Colonic mucosa (tissue), 4 donors: ENCODE results near the gene ZNF384. TPM values are rescaled to one million over a fixed set of nuclear protein-coding genes. Genes with fewer than 3 reads are reported as not detected.
A peak's percentile ranks its signal among the peaks of the same experiment; 100 is the strongest.

Experiments used
- DNase-seq: peaks from one replicate; pipeline ENCODE4 v3.0.0-alpha.2; 2020
- H3K27ac ChIP-seq: fragments of 200-600 bp; one replicate; pipeline ENCODE4 v1.8.0; 2021
- H3K27me3 ChIP-seq: fragments of 200-600 bp; one replicate; pipeline ENCODE4 v1.8.0; 2021
- H3K36me3 ChIP-seq: fragments of 200-600 bp; one replicate; pipeline ENCODE4 v1.8.0; 2021
- H3K4me1 ChIP-seq: fragments of 200-600 bp; one replicate; pipeline ENCODE4 v1.8.0; 2021; ENCODE audit warnings: mild to moderate bottlenecking
- H3K4me3 ChIP-seq: fragments of 200-600 bp; one replicate; pipeline ENCODE4 v1.8.0; 2021
- H3K9ac ChIP-seq, 2 donors: one replicate each; pipeline ENCODE4 v1.7.0; 2013; ENCODE audit warnings: control low read depth in 2 of 2, low read depth in 2 of 2, low read length in 2 of 2
- H3K9me3 ChIP-seq: fragments of 200-600 bp; one replicate; pipeline ENCODE4 v1.8.0; 2021
- intact Hi-C: fragments of 100-400 bp; cut with DNase I; formaldehyde crosslinking; loops from one replicate; pipeline ENCODE4 v1.14.1; 2022
- total RNA-seq, 2 donors: library from RNA; stranded (reverse); fragmentation: NEBNext Ultra II Directional in 1 of 2; extraction: Animal tissue kit (Norgen Biotek cat#: 25700) in 1 of 2; gene quantifications; one replicate each; pipeline ENCODE4 v1.2.1, GENCODE V29; 2021
- TF ChIP-seq, protein P1 (sequence below): fragments of 200-600 bp; IDR thresholded peaks from one replicate; pipeline ENCODE4 v1.8.0; 2022; ENCODE audit warnings: antibody characterized with exemption, mild to moderate bottlenecking
- donor health status: healthy.
- donor health status: DM: no; HTN: no; CAD: no.
- donor health status: DM: no; HTN: no; CAD: no.

ZNF384 gene
- total RNA-seq, 2 donors from 2014 or later: 50.0 to 53.6 TPM

- TF ChIP-seq, protein P1, sequence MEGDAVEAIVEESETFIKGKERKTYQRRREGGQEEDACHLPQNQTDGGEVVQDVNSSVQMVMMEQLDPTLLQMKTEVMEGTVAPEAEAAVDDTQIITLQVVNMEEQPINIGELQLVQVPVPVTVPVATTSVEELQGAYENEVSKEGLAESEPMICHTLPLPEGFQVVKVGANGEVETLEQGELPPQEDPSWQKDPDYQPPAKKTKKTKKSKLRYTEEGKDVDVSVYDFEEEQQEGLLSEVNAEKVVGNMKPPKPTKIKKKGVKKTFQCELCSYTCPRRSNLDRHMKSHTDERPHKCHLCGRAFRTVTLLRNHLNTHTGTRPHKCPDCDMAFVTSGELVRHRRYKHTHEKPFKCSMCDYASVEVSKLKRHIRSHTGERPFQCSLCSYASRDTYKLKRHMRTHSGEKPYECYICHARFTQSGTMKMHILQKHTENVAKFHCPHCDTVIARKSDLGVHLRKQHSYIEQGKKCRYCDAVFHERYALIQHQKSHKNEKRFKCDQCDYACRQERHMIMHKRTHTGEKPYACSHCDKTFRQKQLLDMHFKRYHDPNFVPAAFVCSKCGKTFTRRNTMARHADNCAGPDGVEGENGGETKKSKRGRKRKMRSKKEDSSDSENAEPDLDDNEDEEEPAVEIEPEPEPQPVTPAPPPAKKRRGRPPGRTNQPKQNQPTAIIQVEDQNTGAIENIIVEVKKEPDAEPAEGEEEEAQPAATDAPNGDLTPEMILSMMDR: no peak
- intact Hi-C loops: loop anchor here (5.0 kb wide), 1 partner anchor 57 kb away; the partner anchor contains the start of gene COPS7A
- Histone ChIP-seq H3K27ac (no peak overlapping the region), H3K36me3 (peaks cover 24% of the 10 kb centered on the region), H3K9ac (no peak overlapping the region), H3K9me3 (no peaks in the 10 kb centered on the region), H3K4me3 (no peak overlapping the region), H3K27me3 (no peaks in the 10 kb centered on the region), H3K4me1 (no peaks in the 10 kb centered on the region)
- DNase-seq: no peak
Measured at GRCh38 chr12:6664902-6665301, 24.3 kb downstream of the ZNF384 start.

GRCh38 chr12:6662906-6663742 lies 26.1 kb downstream of the ZNF384 start, which contains the start of gene ING4:
TSS of gene ING4 (minus strand) at chr12:6663119. CDS start at chr12:6663101, 18 bp downstream.
- Histone ChIP-seq H3K27ac (peak within 1 kb of the TSS; percentile 45), H3K36me3 (peaks cover 12% of the 10 kb centered on the region), H3K4me3 (peak within 1 kb of the TSS; percentile 69), H3K9me3 (no peaks in the 10 kb centered on the region), H3K4me1 (no peaks in the 10 kb centered on the region), H3K27me3 (no peaks in the 10 kb centered on the region), H3K9ac (peak within 1 kb of the TSS; percentile 28 to 83)
- intact Hi-C loops: loop anchor here (5.0 kb wide), 1 partner anchor 59 kb away; the partner anchor contains the start of gene COPS7A
- TF ChIP-seq, protein P1: no peak
- DNase-seq: peak; percentile 97

DNA sequence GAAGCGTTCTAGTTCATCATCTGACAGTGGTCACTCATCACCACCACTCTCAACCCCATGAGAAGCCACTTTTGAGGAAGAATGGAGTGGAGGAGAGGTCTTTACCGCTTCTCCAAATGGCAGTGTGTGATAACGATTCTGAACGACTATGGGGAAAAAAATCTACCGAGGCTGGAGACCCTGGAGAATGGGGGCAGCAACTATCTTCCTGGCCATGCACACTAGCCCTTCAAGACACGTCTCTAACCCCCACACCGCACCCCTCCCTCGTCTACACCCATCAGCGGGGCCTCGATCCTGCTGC lies 26.6 kb downstream of the ZNF384 start:
- Histone ChIP-seq H3K27ac (peak overlapping the region; percentile 32), H3K4me1 (no peaks in the 10 kb centered on the region), H3K9ac (peak overlapping the region; percentile 28 to 83), H3K4me3 (peak overlapping the region; percentile 69), H3K9me3 (no peaks in the 10 kb centered on the region), H3K27me3 (no peaks in the 10 kb centered on the region), H3K36me3 (peaks cover 7% of the 10 kb centered on the region)
- TF ChIP-seq, protein P1: no peak
- no peak for DNase-seq
- intact Hi-C loops: loop anchor here (5.0 kb wide), 1 partner anchor 60 kb away; the partner anchor contains the start of gene COPS7A

GRCh38 chr12:6653987-6654386 lies 35.2 kb downstream of the ZNF384 start:
- DNase-seq: no peak
- Histone ChIP-seq H3K9me3 (no peaks in the 10 kb centered on the region), H3K36me3 (peaks cover 8% of the 10 kb centered on the region), H3K4me3 (no peak overlapping the region), H3K9ac (no peak overlapping the region), H3K27ac (no peak overlapping the region), H3K27me3 (no peaks in the 10 kb centered on the region), H3K4me1 (no peaks in the 10 kb centered on the region)
- TF ChIP-seq, protein P1: no peak
- intact Hi-C loops: no loop called here

DNA sequence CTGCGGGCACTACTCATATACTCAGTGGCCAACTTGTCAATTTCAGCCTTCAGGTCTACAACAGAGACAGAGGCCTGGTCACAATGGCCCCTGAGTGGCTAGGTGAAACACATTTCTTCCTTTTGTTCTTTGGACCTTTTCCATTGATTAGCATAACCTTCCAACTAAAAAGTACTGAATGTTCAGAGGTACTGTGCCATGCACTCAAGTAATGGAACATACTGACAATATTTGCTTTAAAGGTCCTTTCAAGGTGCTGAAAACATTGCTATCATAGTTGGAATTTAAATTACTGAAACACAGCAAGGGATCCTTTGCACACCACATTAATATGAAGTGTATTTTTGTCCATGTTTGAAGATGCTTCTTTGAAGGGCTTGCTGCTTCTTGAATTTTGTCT lies 35.8 kb downstream of the ZNF384 start:
- Histone ChIP-seq H3K4me1 (no peaks in the 10 kb centered on the region), H3K36me3 (peaks cover 8% of the 10 kb centered on the region), H3K27ac (no peak overlapping the region), H3K4me3 (no peak overlapping the region), H3K9me3 (no peaks in the 10 kb centered on the region), H3K9ac (no peak overlapping the region), H3K27me3 (no peaks in the 10 kb centered on the region)
- TF ChIP-seq, protein P1: no peak
- DNase-seq: no peak
- intact Hi-C loops: no loop called here
